B cell (primary cell): Measurements from ENCODE around the gene CALR3. TPM values are rescaled to one million over a fixed set of nuclear protein-coding genes. Genes with fewer than 3 reads are reported as not detected.

Experiments used
- ATAC-seq: fragments of 200-7000 bp; cut with Tn5 transposase; one replicate; pipeline ENCODE4 v1.10.0; 2021; ENCODE audit warnings: low read depth, mild to moderate bottlenecking, moderate number of reproducible peaks, moderate library complexity
- CTCF ChIA-PET: fragments of 350-600 bp; sonication (Branson Sonifier 250); formaldehyde crosslinking; loops from one replicate; lab custom pipeline; 2021; ENCODE audit warnings: antibody characterized with exemption, inconsistent platforms; lab: Charles Lee
- POLR2A ChIA-PET: fragments of 350-600 bp; sonication (Branson Sonifier 250); formaldehyde crosslinking; loops from one replicate; lab custom pipeline; 2021; ENCODE audit warnings: antibody characterized with exemption; lab: Charles Lee
- DNase-seq: peaks from one replicate; pipeline ENCODE4 v3.0.0; 2013
- H2AFZ ChIP-seq: 2 replicates; pipeline ENCODE4 v1.6.1; 2012; ENCODE audit warnings: mild to moderate bottlenecking, low read depth, low read length; ENCODE audit not compliant: insufficient read depth, poor library complexity, severe bottlenecking
- H3K27ac ChIP-seq, 2 donors: 1 replicate in 1 of 2; 2 replicates in 1 of 2; pipeline ENCODE4 v1.5.1; 2012 to 2013; ENCODE audit warnings: low read length in 2 of 2, mild to moderate bottlenecking in 2 of 2, moderate library complexity in 1 of 2
- H3K27me3 ChIP-seq, 4 experiments: fragments of 200-600 bp in 1 of 4; sonication (generic) in 1 of 4; replicated peaks in 1 of 4; 1 replicate in 2 of 4; 2 replicates in 2 of 4; pipeline versions ENCODE4 v1.6.1 to v1.7.0; 2013 to 2016; ENCODE audit warnings: low read length in 3 of 4, mild to moderate bottlenecking in 2 of 4, mixed read lengths in 1 of 4, moderate library complexity in 1 of 4; ENCODE audit not compliant: insufficient read depth in 4 of 4, control insufficient read depth in 3 of 4; ENCODE audit errors: control extremely low read depth in 1 of 4
- H3K36me3 ChIP-seq, 2 experiments: replicated peaks in 1 of 2; 1 replicate in 1 of 2; 2 replicates in 1 of 2; pipeline versions ENCODE4 v1.6.1 to v1.7.1; 2013; ENCODE audit warnings: low read length in 1 of 2; ENCODE audit not compliant: insufficient read depth in 2 of 2, control insufficient read depth in 1 of 2; ENCODE audit errors: control extremely low read depth in 1 of 2, extremely low read depth in 1 of 2
- H3K4me1 ChIP-seq, 2 donors: fragments of 200-600 bp in 1 of 2; sonication (generic) in 1 of 2; 1 replicate in 1 of 2; 2 replicates in 1 of 2; pipeline versions ENCODE4 v1.5.1 to v1.6.1; 2013 to 2017; ENCODE audit warnings: low read length in 2 of 2; ENCODE audit not compliant: control insufficient read depth in 2 of 2, insufficient read depth in 2 of 2
- H3K4me2 ChIP-seq: replicated peaks from 2 replicates; pipeline ENCODE3; 2012; ENCODE audit warnings: mild to moderate bottlenecking, low read depth, low read length; ENCODE audit not compliant: poor library complexity, severe bottlenecking
- H3K4me3 ChIP-seq, 5 experiments: fragments of 200-600 bp in 1 of 5; sonication (generic) in 1 of 5; 1 replicate in 3 of 5; 2 replicates in 2 of 5; pipeline versions ENCODE4 v1.5.1 to v1.7.0; 2011 to 2016; ENCODE audit warnings: low read length in 4 of 5, mild to moderate bottlenecking in 4 of 5, low read depth in 2 of 5, control low read depth in 1 of 5, moderate library complexity in 1 of 5; ENCODE audit not compliant: insufficient read depth in 1 of 5; ENCODE audit errors: control extremely low read depth in 1 of 5, extremely low read depth in 1 of 5
- H3K79me2 ChIP-seq: fragments of 200-600 bp; sonication (generic); one replicate; pipeline ENCODE4 v1.6.0; 2016; ENCODE audit warnings: low read length; ENCODE audit not compliant: control insufficient read depth, insufficient read depth
- H3K9ac ChIP-seq: fragments of 200-600 bp; sonication (generic); 2 replicates; pipeline ENCODE4 v1.6.1; 2017; ENCODE audit warnings: mild to moderate bottlenecking, low read length, moderate library complexity
- H3K9me3 ChIP-seq, 3 donors: one replicate each; pipeline versions ENCODE4 v1.6.1 to v1.7.1; 2013; ENCODE audit warnings: low read length in 2 of 3; ENCODE audit not compliant: control insufficient read depth in 2 of 3, insufficient read depth in 1 of 3; ENCODE audit errors: control extremely low read depth in 1 of 3
- H4K20me1 ChIP-seq: 2 replicates; pipeline ENCODE4 v1.6.0; 2012; ENCODE audit warnings: mild to moderate bottlenecking, low read length; ENCODE audit not compliant: insufficient read depth, control insufficient read depth, poor library complexity, severe bottlenecking
- H3K27ac Mint-ChIP-seq: one replicate; pipeline ENCODE4 v1.8.0; 2021; ENCODE audit warnings: mixed read lengths
- H3K27me3 Mint-ChIP-seq: one replicate; pipeline ENCODE4 v1.8.0; 2021; ENCODE audit warnings: mixed read lengths
- H3K4me1 Mint-ChIP-seq: one replicate; pipeline ENCODE4 v1.8.0; 2021; ENCODE audit warnings: mixed read lengths
- H3K4me3 Mint-ChIP-seq: one replicate; pipeline ENCODE4 v1.8.0; 2021; ENCODE audit warnings: mixed read lengths
- H3K9me3 Mint-ChIP-seq: one replicate; pipeline ENCODE4 v1.8.0; 2022; ENCODE audit warnings: mixed read lengths; ENCODE audit not compliant: insufficient read depth
- EZH2 ChIP-seq: IDR thresholded peaks from 2 replicates; pipeline ENCODE4 v1.6.1; 2012; ENCODE audit warnings: borderline replicate concordance, low read depth, mild to moderate bottlenecking, moderate library complexity, low read length; ENCODE audit not compliant: insufficient read depth, poor library complexity, severe bottlenecking
- WGBS: methylation state at CpG from one replicate; pipeline ENCODE4 v1.1.5; 2013; ENCODE audit warnings: missing lambda C conversion rate; ENCODE audit not compliant: insufficient coverage; 5-methylcytosine and 5-hydroxymethylcytosine counted together
- intact Hi-C: fragments of 100-400 bp; cut with micrococcal nuclease; formaldehyde crosslinking; loops from one replicate; pipeline ENCODE4 v1.10.0; 2022
- polyA plus RNA-seq: library from polyadenylated mRNA; depleted of rRNA; stranded (reverse); fragments of >200 nt; gene quantifications from 2 replicates; pipeline ENCODE4 v1.2.3, GENCODE V29; 2012
- total RNA-seq, 2 donors: library from RNA; stranded (reverse); fragments of 120-200 nt in 1 of 2; gene quantifications; 1 replicate in 1 of 2; 2 replicates in 1 of 2; pipeline versions ENCODE4 v1.2.3 to v1.2.4, GENCODE V29; 2013 to 2022
- TF ChIP-seq, protein P1 (sequence below): fragments of 200-600 bp; IDR thresholded peaks from one replicate; pipeline ENCODE4 v1.8.0; 2022; ENCODE audit warnings: antibody characterized with exemption, mild to moderate bottlenecking

The CALR3 gene
- total and polyA plus RNA-seq, 2 donors (not counting 1 experiment from before 2014, with no cell fraction given), result 0.44 TPM; not detected in 1

DNA sequence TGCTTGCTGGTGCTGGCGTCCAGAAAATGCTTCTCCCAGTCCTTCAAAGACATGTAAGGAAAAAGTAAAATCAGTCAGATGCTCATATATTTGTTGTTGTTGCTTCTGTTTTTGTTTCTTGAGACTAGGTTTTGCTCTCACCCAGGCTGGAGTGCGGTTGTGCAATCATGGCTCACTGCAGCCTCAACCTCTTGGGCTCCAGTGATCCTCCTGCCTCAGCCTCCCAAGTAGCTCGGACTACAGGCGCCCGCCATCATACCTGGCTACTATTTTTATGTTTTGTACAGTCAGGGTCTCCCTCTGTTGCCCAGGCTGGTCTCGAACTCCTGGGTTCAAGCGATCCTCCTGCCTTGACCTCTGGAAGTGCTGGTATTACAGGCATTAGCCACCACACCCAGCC is 13.2 kb downstream of the CALR3 start:
- intact Hi-C loops, result no loop called here
- H3K9me3 Mint-ChIP-seq, result no peaks in the 10 kb centered on the region

DNA sequence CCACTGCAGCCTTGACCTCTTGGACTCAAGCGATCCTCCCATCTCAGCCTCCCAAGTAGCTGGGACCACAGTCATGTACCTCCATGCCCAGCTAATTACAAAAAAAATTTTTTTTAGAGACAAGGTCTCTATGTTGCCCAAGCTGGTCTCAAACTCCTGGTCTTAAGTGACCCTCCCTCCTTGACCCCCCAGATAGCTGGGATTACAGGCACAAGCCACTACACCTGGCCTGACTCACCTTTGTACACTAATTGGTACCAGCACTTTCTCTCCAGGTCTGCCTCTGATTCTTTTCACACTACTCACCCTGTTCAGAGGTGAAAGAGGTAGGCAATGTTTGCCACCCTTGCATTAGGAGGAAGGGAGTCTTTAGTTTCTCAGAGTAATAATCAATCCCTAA is 18.7 kb downstream of the CALR3 start:
- Mint-ChIP-seq H3K9me3 (no peaks in the 10 kb centered on the region), H3K27ac (no peak overlapping the region), H3K4me3 (no peak overlapping the region), H3K4me1 (no peaks in the 10 kb centered on the region), H3K27me3 (no peaks in the 10 kb centered on the region)
- no peak overlapping the region for H3K9ac ChIP-seq
- H3K4me3 ChIP-seq, result no peak overlapping the region
- H3K36me3 ChIP-seq, result no peaks in the 10 kb centered on the region
- no peak overlapping the region for H3K4me2 ChIP-seq
- ChIA-PET POLR2A (no interaction called here), CTCF (no interaction called here)
- DNase-seq (no peak), ATAC-seq (no peak)
- intact Hi-C loops, result no loop called here
- WGBS, result 100% methylated on average over 1 of the region's 1 CpG
- H2AFZ ChIP-seq, result no peak overlapping the region
- no peak for TF ChIP-seq EZH2
- no peaks in the 10 kb centered on the region for H4K20me1 ChIP-seq
- H3K79me2 ChIP-seq, result peaks cover 2% of the 10 kb centered on the region
- H3K27ac ChIP-seq, result no peak overlapping the region
- peaks cover 0 to 2% (median 0%) of the 10 kb centered on the region in 3 donors for H3K9me3 ChIP-seq
- peaks cover 0 to 3% of the 10 kb centered on the region in 2 donors for H3K4me1 ChIP-seq
- H3K27me3 ChIP-seq, result no peaks in the 10 kb centered on the region

More for the DNA sequence above, 13.2 kb downstream of the CALR3 start:
- ATAC-seq (no peak), DNase-seq (no peak)
- Histone ChIP-seq H4K20me1 (no peaks in the 10 kb centered on the region), H3K79me2 (no peaks in the 10 kb centered on the region), H3K27me3 (no peaks in the 10 kb centered on the region), H3K4me2 (no peak overlapping the region), H3K4me3 (no peak overlapping the region), H2AFZ (no peak overlapping the region), H3K36me3 (no peaks in the 10 kb centered on the region), H3K9me3 (peaks cover 0 to 4% (median 0%) of the 10 kb centered on the region in 3 donors), H3K4me1 (no peaks in the 10 kb centered on the region), H3K27ac (no peak overlapping the region), H3K9ac (no peak overlapping the region)
- Mint-ChIP-seq H3K4me3 (no peak overlapping the region), H3K27me3 (no peaks in the 10 kb centered on the region), H3K4me1 (no peaks in the 10 kb centered on the region), H3K27ac (no peak overlapping the region)
- CTCF ChIA-PET, result no interaction called here
- 95% methylated on average over 6 of the region's 7 CpGs for WGBS
- TF ChIP-seq, protein P1, sequence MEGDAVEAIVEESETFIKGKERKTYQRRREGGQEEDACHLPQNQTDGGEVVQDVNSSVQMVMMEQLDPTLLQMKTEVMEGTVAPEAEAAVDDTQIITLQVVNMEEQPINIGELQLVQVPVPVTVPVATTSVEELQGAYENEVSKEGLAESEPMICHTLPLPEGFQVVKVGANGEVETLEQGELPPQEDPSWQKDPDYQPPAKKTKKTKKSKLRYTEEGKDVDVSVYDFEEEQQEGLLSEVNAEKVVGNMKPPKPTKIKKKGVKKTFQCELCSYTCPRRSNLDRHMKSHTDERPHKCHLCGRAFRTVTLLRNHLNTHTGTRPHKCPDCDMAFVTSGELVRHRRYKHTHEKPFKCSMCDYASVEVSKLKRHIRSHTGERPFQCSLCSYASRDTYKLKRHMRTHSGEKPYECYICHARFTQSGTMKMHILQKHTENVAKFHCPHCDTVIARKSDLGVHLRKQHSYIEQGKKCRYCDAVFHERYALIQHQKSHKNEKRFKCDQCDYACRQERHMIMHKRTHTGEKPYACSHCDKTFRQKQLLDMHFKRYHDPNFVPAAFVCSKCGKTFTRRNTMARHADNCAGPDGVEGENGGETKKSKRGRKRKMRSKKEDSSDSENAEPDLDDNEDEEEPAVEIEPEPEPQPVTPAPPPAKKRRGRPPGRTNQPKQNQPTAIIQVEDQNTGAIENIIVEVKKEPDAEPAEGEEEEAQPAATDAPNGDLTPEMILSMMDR, result no peak
- TF ChIP-seq EZH2, result no peak
- POLR2A ChIA-PET, result no interaction called here
